ENCODE measurements around the gene SLC13A4.
"Not testable (repeated sequence)": the region's sequence is repeated elsewhere in the genome, so short reads cannot be mapped to it uniquely, and the experiment has no call there.

The SLC13A4 gene

GRCh38 chr7:135728136-135728669, at the start of gene SLC13A4:
SLC13A4 (minus strand) TSS chr7:135728186; CDS start chr7:135727496, 690 bp downstream.
- no peak for DNase-seq

GRCh38 chr7:135775915-135776314, 47.9 kb upstream of the SLC13A4 start:
- DNase-seq, result not testable (repeated sequence)

- no peak for DNase-seq
Measured at GRCh38 chr7:135775230-135775629, 47.2 kb upstream of the SLC13A4 start.

GRCh38 chr7:135774284-135774683, 46.3 kb upstream of the SLC13A4 start:
- no peak for DNase-seq

- DNase-seq, result peak; percentile 76
Measured at GRCh38 chr7:135773464-135773863, 45.5 kb upstream of the SLC13A4 start.

GRCh38 chr7:135772639-135773222, 44.7 kb upstream of the SLC13A4 start:
- DNase-seq, result no peak

GRCh38 chr7:135771961-135772638, 44.1 kb upstream of the SLC13A4 start:
- DNase-seq, result no peak

GRCh38 chr7:135771051-135771450, 43.1 kb upstream of the SLC13A4 start:
- DNase-seq, result no peak

- no peak for DNase-seq
Measured at GRCh38 chr7:135770139-135770710, 42.2 kb upstream of the SLC13A4 start.

- no peak for DNase-seq
Measured at GRCh38 chr7:135769005-135769802, 41.2 kb upstream of the SLC13A4 start.

GRCh38 chr7:135768467-135768866, 40.5 kb upstream of the SLC13A4 start:
- DNase-seq, result no peak

GRCh38 chr7:135768064-135768463, 40.1 kb upstream of the SLC13A4 start:
- no peak for DNase-seq

- no peak for DNase-seq
Measured at GRCh38 chr7:135763261-135763660, 35.3 kb upstream of the SLC13A4 start.

GRCh38 chr7:135761751-135762488, 33.9 kb upstream of the SLC13A4 start:
- no peak for DNase-seq

- DNase-seq, result no peak
Measured at GRCh38 chr7:135759532-135759931, 31.5 kb upstream of the SLC13A4 start.

GRCh38 chr7:135758531-135758932, 30.5 kb upstream of the SLC13A4 start:
- no peak for DNase-seq

GRCh38 chr7:135757719-135758411, 29.9 kb upstream of the SLC13A4 start:
- DNase-seq, result no peak

- no peak for DNase-seq
Measured at GRCh38 chr7:135756191-135756590, 28.2 kb upstream of the SLC13A4 start.

GRCh38 chr7:135755351-135755753, 27.4 kb upstream of the SLC13A4 start:
- DNase-seq, result no peak

GRCh38 chr7:135753616-135754413, 25.8 kb upstream of the SLC13A4 start:
- DNase-seq, result no peak

GRCh38 chr7:135748770-135749169, 20.8 kb upstream of the SLC13A4 start, which contains the start of gene FAM180A:
FAM180A (minus strand) TSS chr7:135748813; CDS start chr7:135748580, 233 bp downstream.
- no peak for DNase-seq

All from NCI-H2171 (cell line).